Measurements from ENCODE around the gene TMEM243. TPM values are rescaled to one million over a fixed set of nuclear protein-coding genes. Genes with fewer than 3 reads are reported as not detected.

The TMEM243 gene
- total and polyA plus RNA-seq, 2 donors (not counting 1 experiment from before 2014, with no cell fraction given) = 161 to 164 TPM

Small RNAs within 50 kb of the gene (small RNA-seq; reads per million reads assigned to genes)
- not detected for gene RF00019 (ENCODE audit: insufficient read length, low read depth, low replicate concordance)
- not detected for gene RF02271 (ENCODE audit: insufficient read length, low read depth, low replicate concordance)

Other genes starting within 250 kb of the TMEM243 start
- 8.3 and 11.1 TPM in 2 replicates for gene ELAPOR2, start 160.1 kb downstream of the TMEM243 start, total RNA-seq
- 7.0 and 11.3 TPM in 2 replicates for gene ELAPOR2, start 160.1 kb downstream of the TMEM243 start, polyA plus RNA-seq
- 235 and 264 TPM in 2 replicates for gene DMTF1, start 67.3 kb downstream of the TMEM243 start, total RNA-seq
- 139 and 159 TPM in 2 replicates for gene DMTF1, start 67.3 kb downstream of the TMEM243 start, polyA plus RNA-seq
- gene CROT, start 125.9 kb upstream of the TMEM243 start, total RNA-seq = 12.4 and 13.3 TPM in 2 replicates
- 2.7 and 3.8 TPM in 2 replicates for gene CROT, start 125.9 kb upstream of the TMEM243 start, polyA plus RNA-seq